GM19328 (cell line): ENCODE measurements around the gene INO80.
"Not testable (repeated sequence)": the region's sequence is repeated elsewhere in the genome, so short reads cannot be mapped to it uniquely, and the experiment has no call there.

Source experiments
- ATAC-seq: cut with Tn5 transposase; IDR thresholded peaks from one replicate; pipeline ENCODE4 v1.9.1; 2021; ENCODE audit warnings: mild to moderate bottlenecking, moderate library complexity; ENCODE audit not compliant: unreplicated experiment

The INO80 gene

DNA sequence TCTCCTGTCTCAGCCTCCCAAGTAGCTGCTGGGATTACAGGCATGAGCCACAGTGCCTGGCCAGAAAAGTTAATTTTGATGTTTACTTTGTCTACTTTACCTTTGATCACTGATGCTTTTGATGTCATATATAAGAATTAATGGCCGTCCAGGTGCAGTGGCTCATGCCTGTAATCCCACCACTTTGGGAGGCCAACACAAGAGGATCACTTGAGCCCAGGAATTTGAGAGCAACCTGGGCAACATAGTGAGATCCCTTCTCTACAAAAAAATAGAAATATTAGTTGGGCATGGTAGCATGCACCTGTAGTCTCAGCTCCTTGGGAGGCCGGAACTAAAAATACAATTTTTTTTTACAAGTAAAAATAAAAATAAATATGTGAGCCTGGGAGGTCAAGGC is 6.8 kb upstream of the INO80 start:
- no peak for ATAC-seq

- ATAC-seq = no peak
Observed at GRCh38 chr15:41121951-41122350, 5.9 kb upstream of the INO80 start.

GRCh38 chr15:41116962-41117252 is 827 bp upstream of the INO80 start:
- no peak for ATAC-seq

GRCh38 chr15:41115652-41116115 is 396 bp downstream of the INO80 start:
- ATAC-seq = peak; percentile 48

- ATAC-seq = no peak
Observed at GRCh38 chr15:41115161-41115651, 874 bp downstream of the INO80 start.

GRCh38 chr15:41106947-41107346 is 9.1 kb downstream of the INO80 start:
- ATAC-seq = no peak

- no peak for ATAC-seq
Observed at GRCh38 chr15:41105348-41106334, 10.4 kb downstream of the INO80 start.

- ATAC-seq = no peak
Observed at GRCh38 chr15:41104234-41104633, 11.8 kb downstream of the INO80 start.

GRCh38 chr15:41102854-41103253 is 13.2 kb downstream of the INO80 start:
- no peak for ATAC-seq

DNA sequence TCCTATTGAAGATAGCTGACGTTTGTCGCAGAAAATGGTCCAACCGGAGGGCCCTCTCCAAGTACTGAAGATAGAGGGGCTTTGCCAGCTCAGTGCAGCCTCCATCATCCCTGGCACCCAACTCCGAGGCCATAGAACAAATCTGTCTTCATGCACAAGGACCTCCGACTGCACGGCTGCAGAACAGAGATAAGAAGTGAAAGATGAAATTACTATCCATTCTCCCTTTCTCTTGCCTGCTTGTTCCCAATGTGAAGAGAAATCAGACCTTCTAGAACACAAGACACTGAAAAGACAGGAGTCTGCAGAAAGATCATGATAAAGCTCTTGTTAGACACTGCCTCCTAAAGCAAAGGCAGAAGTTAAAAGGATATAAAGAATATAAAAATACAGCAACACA is 19.9 kb downstream of the INO80 start:
- ATAC-seq = no peak

DNA sequence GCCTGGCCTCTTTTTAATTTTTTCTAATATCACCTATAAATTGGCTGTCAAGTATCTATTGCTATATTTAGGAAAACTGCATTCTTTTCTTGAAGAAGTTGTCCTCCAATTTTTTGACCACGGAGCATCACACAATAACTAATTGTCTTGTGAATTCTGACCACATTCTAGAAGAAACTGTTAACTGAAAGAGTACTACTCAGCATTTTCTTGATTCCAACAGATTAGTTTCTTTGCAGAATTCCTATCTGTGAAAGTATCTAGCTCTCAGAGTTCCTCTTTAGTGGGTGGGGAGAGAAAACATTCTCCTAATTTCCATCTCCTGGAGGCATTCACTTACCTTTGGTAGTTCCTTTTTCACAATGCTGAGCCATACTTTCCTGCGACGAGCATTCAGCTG is 31.1 kb downstream of the INO80 start:
- no peak for ATAC-seq

GRCh38 chr15:41080144-41080543 is 35.9 kb downstream of the INO80 start:
- no peak for ATAC-seq

DNA sequence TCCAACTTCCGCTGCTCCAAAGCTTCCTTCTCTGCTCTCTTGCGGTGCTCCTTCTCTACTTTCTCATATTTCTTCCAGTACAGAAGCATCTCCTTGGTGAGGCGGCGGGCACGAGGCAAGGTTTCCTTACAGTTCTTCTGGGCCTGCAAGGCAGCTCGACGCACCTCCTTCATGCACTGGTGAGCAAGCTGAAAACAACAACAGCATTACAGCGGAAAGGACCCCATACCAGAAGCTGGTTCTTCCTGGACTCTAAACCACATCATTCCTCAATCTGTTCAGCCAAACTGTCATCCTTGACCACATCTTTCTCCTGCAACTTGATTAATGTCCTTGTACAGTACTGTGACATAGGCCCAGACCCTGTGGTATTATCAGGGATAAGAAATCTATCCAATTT is 36.4 kb downstream of the INO80 start:
- ATAC-seq = no peak

DNA sequence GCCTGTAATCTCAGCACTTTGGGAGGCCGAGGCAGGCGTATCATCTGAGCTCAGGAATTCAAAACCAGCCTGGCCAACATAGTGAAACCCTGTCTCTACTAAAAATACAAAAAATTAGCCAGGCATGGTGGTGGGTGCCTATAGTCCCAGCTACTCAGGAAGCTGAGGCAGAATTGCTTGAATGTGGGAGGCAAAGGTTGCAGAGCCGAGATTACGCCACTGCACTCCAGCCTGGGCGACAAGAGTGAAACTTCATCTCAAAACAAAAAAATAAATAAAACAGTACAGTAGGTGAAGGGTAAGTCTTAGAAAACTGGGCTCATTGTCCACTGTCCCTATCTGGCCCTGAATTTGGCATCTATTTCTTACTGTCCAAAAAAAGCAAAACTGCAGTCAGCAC is 37.2 kb downstream of the INO80 start:
- ATAC-seq = not testable (repeated sequence)

- no peak for ATAC-seq
Observed at GRCh38 chr15:41078125-41078524, 38.0 kb downstream of the INO80 start.

- ATAC-seq = no peak
Observed at GRCh38 chr15:41073028-41073427, 43.1 kb downstream of the INO80 start.

GRCh38 chr15:41072013-41072412 is 44.1 kb downstream of the INO80 start:
- ATAC-seq = no peak

DNA sequence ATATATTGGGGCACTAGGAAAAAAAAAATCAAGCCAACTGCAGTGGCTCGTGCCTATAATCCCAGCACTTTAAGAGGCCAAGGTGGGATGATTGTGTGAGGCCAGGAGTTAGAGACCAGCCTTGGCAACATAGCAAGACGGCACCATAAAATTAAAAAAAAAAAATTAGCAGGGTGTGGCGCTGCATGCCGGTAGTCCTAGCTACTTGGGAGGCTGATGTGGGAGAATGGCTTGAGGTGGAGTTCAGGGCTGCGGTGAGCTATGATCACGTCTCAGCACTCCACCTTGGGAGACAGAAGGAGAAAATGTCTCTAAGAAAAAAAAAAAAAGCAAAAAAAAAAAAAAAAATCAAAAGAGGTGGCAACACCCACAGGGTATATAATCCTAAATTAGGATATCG is 49.6 kb downstream of the INO80 start:
- ATAC-seq = no peak

DNA sequence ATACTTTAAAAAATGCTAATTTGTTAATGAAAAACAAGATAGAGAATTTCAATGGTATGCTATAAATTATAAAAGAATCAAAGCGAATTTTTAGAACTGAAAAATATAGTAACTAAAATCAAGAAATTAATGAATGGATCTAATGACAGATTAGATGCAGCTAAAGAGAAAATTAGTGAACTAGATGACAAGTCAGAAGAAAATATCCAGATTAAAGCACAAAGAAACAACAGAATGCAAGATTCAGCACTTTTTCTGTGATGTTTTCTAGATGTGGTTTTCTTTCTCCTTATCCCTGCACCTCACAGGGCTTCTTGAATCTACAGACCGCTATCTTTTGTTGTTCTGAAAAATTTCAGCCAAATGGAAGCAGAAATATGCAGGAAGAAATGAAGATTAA is 54.4 kb downstream of the INO80 start:
- no peak for ATAC-seq

DNA sequence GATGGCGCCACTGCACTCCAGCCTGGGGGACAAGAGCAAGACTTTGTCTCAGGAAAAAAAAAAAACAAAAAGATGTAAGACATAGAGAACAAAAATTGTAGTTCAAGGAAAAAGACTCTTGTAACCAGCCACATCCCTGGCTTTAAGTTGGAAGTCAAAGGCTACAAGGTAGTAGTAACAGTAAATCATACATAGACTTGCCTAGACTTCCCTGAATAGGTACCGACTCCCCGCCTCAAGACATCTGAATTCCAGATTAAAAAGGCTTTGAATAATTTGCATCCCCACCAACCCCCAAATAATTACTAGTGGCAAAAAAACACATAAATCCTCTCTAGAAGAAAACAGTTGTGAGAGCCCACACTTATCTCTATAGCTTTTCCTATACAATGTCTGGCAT is 55.6 kb downstream of the INO80 start:
- no peak for ATAC-seq

GRCh38 chr15:41056810-41057209 is 59.3 kb downstream of the INO80 start:
- ATAC-seq = no peak

- ATAC-seq = no peak
Observed at GRCh38 chr15:41055706-41056105, 60.4 kb downstream of the INO80 start.

GRCh38 chr15:41051139-41051538 is 64.9 kb downstream of the INO80 start:
- no peak for ATAC-seq
